Measurements from ENCODE around the gene NUSAP1. TPM values are rescaled to one million over a fixed set of nuclear protein-coding genes. Genes with fewer than 3 reads are reported as not detected.
"Not testable (repeated sequence)": the region's sequence is repeated elsewhere in the genome, so short reads cannot be mapped to it uniquely, and the experiment has no call there.

NUSAP1 gene
- total RNA-seq (2014; rRNA removed; shearing (Covaris generic)) = 84.0 and 134 TPM in 2 replicates
- 81.0 and 96.1 TPM in 2 replicates for polyA plus RNA-seq (2015; cell fraction: cytosol; rRNA removed)
- polyA plus RNA-seq (2015; cell fraction: nucleus; rRNA removed) = 195 and 198 TPM in 2 replicates

- DNase-seq (ENCODE audit: low read depth) = peak; percentile 99
These were observed at the start of gene NUSAP1, which contains the start of gene OIP5 for GRCh38 chr15:41332194-41333025. Gene NUSAP1, plus strand, starts transcription at chr15:41332881. Its CDS starts 77 bp downstream, at chr15:41332958. Gene OIP5, minus strand, starts transcription at chr15:41332591. Its CDS starts 30 bp downstream, at chr15:41332561.

- not testable (repeated sequence) for DNase-seq (ENCODE audit: low read depth)
These were observed 49.6 kb upstream of the NUSAP1 start for GRCh38 chr15:41282980-41283652.

- peak; percentile 98 for DNase-seq (ENCODE audit: low read depth)
These were observed 48.8 kb upstream of the NUSAP1 start for GRCh38 chr15:41283653-41284426.

GRCh38 chr15:41284427-41285177 is 48.1 kb upstream of the NUSAP1 start:
- DNase-seq (ENCODE audit: low read depth) = peak; percentile 6

- no peak for DNase-seq (ENCODE audit: low read depth)
These were observed 47.4 kb upstream of the NUSAP1 start for GRCh38 chr15:41285285-41285684.

- peak; percentile 16 for DNase-seq (ENCODE audit: low read depth)
These were observed 45.9 kb upstream of the NUSAP1 start for GRCh38 chr15:41286665-41287333.

DNA sequence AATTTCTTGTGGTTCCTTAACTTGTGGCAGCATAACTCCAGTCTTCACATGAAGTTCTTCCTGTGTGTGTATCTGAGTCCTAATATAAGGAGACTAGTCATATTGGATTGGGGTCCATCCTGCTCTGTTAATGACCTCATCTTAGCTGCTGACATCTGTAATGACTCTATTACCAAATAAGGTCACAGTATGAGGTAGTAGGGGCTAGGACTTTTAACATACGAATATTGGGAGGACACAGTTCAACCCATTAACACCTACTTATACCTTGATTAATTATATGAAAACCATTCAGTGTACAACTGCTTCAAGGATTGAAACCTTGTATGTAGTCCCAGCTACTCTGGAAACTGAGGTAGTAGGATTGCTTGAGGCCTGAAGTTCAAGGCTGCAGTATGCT is 44.2 kb upstream of the NUSAP1 start:
- no peak for DNase-seq (ENCODE audit: low read depth)

- DNase-seq (ENCODE audit: low read depth) = no peak
These were observed 42.7 kb upstream of the NUSAP1 start for GRCh38 chr15:41289953-41290352.

DNA sequence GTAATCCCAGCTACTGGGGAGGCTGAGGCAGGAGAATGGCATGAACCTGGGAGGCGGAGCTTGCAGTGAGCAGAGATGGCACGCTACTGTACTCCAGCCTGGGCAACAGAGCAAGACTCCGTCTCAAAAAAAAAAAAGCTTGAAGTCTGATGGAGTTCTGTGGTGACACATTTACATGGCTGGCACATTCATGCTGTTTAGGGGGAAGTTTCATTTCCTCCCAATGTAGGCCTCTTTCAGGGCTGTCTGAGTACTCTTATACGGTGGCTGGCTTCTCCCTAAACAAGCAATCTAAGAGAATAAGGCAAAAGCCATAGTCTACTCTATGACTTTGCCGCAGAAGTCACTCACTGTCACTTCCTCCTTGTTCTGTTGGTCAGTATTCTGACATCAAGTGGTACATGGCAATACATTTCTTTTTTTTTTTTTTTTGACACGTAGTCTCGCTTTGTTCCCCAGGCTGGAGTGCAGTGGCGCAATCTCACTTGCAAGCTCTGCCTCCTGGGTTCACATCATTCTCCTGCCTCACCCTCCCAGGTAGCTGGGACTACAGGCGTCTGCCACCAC is 41.5 kb upstream of the NUSAP1 start:
- DNase-seq (ENCODE audit: low read depth) = no peak

DNA sequence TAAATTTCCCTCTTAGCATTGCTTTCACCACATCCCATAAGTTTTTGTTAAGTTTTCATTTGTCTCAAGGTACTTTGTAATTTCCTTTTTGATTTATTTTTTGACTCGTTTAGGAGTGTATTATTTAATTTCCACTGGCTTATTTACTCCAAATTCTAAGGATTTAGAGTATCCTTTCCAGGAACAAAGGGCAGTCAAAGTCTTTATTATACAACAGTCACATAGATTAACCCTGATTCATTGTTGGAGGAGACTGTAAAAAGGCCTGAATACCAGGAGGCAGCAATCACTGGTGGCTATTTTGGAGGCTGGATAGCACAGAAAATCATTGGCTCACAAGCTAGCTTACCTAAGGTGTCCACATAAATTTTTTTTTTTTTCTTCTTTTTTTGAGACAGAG is 40.2 kb upstream of the NUSAP1 start:
- DNase-seq (ENCODE audit: low read depth) = no peak

- DNase-seq (ENCODE audit: low read depth) = not testable (repeated sequence)
These were observed 31.5 kb upstream of the NUSAP1 start for GRCh38 chr15:41301139-41301538.

DNA sequence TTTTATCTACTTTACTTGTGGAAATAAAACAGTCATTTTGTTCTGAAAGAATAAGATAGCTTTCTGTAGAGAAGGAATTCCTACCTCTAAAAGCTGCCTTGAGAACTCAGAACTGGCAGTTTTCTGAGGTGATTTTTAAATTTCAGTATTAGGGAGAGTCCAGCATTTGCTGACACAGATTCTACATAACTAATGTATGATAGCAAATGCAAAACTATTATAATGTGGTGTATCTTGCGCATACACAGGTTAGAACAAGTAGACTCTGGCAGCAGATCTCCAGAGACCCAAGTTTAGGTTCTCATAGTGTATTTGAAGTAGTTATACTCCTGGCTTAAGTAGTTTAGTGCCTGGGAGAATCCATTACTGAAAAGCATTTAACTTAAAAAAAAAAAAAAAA is 31.1 kb upstream of the NUSAP1 start:
- DNase-seq (ENCODE audit: low read depth) = no peak

DNA sequence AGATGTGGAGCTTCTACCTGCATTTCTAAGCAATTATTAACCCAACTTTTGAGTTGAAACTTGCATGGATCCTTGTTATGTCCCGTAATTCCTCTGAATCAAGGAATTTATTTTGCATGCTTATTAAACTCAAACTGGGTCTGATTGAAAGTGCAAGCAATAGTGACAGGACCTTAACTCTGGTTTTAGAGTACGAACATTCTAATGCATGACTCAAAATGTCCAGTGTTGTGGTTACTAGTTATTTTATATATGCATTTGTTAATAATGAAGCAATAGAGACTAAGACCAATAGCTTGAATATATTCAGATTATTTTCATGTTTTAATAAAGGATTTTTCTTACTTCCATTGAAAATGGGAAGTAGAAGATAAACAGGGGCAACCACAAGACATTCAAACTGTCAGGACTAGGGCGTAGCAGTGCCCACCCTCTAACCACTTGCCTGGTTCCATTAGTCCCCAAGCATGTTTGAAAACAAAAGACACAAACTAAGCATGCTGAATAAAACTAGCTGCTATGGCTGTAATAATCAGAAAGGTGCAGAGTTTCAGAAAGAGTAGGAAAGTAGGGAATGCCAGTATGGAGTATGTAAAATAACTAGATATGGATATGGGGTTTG is 28.4 kb upstream of the NUSAP1 start:
- no peak for DNase-seq (ENCODE audit: low read depth)

DNA sequence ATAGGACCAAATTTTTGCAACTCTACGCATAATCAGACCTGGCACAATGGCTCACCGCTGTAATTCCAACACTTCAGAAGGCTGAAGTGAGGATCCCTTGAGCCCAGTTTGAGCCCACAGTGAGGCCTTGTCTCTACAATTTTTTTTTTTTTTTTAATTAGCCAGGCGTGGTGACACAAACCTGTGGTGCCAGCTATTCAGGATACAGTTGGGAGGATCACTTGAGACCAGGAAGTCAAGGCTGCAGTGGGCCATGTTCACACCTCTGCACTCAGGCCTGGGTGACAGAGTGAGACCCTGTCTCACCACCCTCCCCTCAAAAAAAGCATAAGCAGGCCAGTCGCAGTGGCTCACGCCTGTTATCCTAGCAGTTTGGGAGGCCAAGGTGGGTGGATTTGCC is 25.0 kb upstream of the NUSAP1 start:
- DNase-seq (ENCODE audit: low read depth) = no peak

- DNase-seq (ENCODE audit: low read depth) = no peak
These were observed 23.3 kb upstream of the NUSAP1 start for GRCh38 chr15:41309226-41309905.

DNA sequence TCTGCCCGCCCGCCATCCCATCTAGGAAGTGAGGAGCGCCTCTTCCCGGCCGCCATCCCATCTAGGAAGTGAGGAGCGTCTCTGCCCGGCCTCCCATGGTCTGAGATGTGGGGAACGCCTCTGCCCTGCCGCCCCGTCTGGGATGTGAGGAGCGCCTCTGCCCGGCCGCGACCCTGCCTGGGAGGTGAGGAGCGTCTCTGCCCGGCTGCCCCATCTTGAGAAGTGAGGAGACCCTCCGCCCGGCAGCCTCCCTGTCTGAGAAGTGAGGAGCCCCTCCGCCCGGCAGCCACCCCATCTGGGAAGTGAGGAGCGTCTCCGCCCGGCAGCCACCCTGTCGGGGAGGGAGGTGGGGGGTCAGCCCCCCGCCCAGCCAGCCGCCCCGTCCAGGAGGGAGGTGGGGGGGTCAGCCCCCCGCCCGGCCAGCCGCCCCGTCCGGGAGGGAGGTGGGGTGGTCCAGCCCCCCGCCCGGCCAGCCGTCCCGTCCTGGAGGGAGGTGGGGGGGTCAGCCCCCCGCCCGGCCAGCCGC is 11.8 kb upstream of the NUSAP1 start:
- DNase-seq (ENCODE audit: low read depth) = not testable (repeated sequence)

GRCh38 chr15:41323611-41324010 is 9.1 kb upstream of the NUSAP1 start:
- DNase-seq (ENCODE audit: low read depth) = no peak

- DNase-seq (ENCODE audit: low read depth) = no peak
These were observed 1.4 kb upstream of the NUSAP1 start for GRCh38 chr15:41331281-41331680.

DNA sequence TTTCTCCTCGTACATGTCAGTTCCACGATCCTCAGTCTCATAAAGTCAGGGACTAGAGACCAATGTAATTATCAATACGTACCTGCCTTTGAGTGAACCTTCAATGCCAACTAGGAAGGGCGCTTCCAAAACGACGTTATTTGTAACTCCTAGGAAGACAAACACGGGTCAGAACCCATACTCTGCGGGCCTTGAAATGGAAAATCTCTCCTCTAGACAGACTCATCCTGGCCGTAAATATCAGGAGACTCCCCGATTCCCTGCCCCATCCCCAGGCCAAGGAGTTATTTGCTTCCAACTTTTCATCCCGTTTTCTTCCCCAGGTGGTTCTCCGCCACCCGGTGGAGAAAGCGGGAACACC is 868 bp upstream of the NUSAP1 start:
- peak; percentile 67 for DNase-seq (ENCODE audit: low read depth)
